H1 (cell line): ENCODE data around the gene TMEM144. TPM values are rescaled to one million over a fixed set of nuclear protein-coding genes. Genes with fewer than 3 reads are reported as not detected.

Experiments used
- CTCF ChIA-PET: fragments of 300-600 bp; sonication (Branson Sonifier 250); formaldehyde crosslinking; loops from one replicate; lab custom pipeline; 2021; ENCODE audit not compliant: partially characterized antibody; lab: Charles Lee
- POLR2A ChIA-PET: fragments of 300-600 bp; sonication (Branson Sonifier 250); formaldehyde crosslinking; loops from one replicate; lab custom pipeline; 2021; ENCODE audit warnings: inconsistent platforms; ENCODE audit not compliant: partially characterized antibody; lab: Charles Lee
- DNase-seq, 2 experiments: peaks; one replicate each; pipeline versions ENCODE4 v3.0.0 to v3.0.0-alpha.2; 2010 to 2022; ENCODE audit warnings: low spot score in 2 of 2, low read depth in 1 of 2, mixed read lengths in 1 of 2
- FAIRE-seq: peaks from 2 replicates; lab custom pipeline; 2011; peaks lifted over from hg19 to GRCh38; lab: Jason Lieb, UNC
- H2AFZ ChIP-seq: 2 replicates; pipeline ENCODE4 v1.8.1; 2012; ENCODE audit warnings: low read length, inconsistent platforms
- H2AK5ac ChIP-seq: 2 replicates; pipeline ENCODE4 v1.6.1; 2013; ENCODE audit warnings: low read depth, low read length
- H2BK120ac ChIP-seq: replicated peaks from 2 replicates; pipeline ENCODE3; 2013; ENCODE audit warnings: low read depth, low read length, inconsistent platforms
- H2BK12ac ChIP-seq: 2 replicates; pipeline ENCODE4 v1.6.1; 2013; ENCODE audit warnings: low read depth, low read length
- H2BK15ac ChIP-seq: 2 replicates; pipeline ENCODE4 v1.6.1; 2013; ENCODE audit warnings: low read length
- H2BK20ac ChIP-seq: 2 replicates; pipeline ENCODE4 v1.6.1; 2013; ENCODE audit warnings: low read length
- H2BK5ac ChIP-seq: 2 replicates; pipeline ENCODE4 v1.6.1; 2013; ENCODE audit warnings: low read depth, low read length
- H3K14ac ChIP-seq: 2 replicates; pipeline ENCODE4 v1.6.1; 2013; ENCODE audit warnings: inconsistent platforms; ENCODE audit not compliant: insufficient read length
- H3K18ac ChIP-seq: 2 replicates; pipeline ENCODE4 v1.6.1; 2013; ENCODE audit warnings: low read length; ENCODE audit errors: extremely low read depth
- H3K23ac ChIP-seq: 2 replicates; pipeline ENCODE4 v1.6.1; 2013; ENCODE audit warnings: inconsistent platforms; ENCODE audit not compliant: insufficient read length
- H3K23me2 ChIP-seq: 2 replicates; pipeline ENCODE4 v1.6.1; 2013; ENCODE audit warnings: low read depth, low read length
- H3K27ac ChIP-seq: 2 replicates; pipeline ENCODE4 v1.6.1; 2011; ENCODE audit warnings: low read depth, low read length, inconsistent platforms
- H3K27me3 ChIP-seq, 4 experiments: replicated peaks in 1 of 4; 1 replicate in 1 of 4; 2 replicates in 3 of 4; pipeline versions ENCODE4 v1.6.1 to v1.8.1; 2011 to 2013; ENCODE audit warnings: low read length in 3 of 4, mild to moderate bottlenecking in 3 of 4, inconsistent platforms in 2 of 4, mixed read lengths in 2 of 4, moderate library complexity in 1 of 4; ENCODE audit not compliant: control insufficient read depth in 3 of 4, insufficient read depth in 3 of 4; ENCODE audit errors: extremely low read depth in 1 of 4
- H3K36me3 ChIP-seq, 4 experiments: 2 replicates each; pipeline versions ENCODE4 v1.6.1 to v1.8.1; 2011 to 2013; ENCODE audit warnings: mild to moderate bottlenecking in 4 of 4, low read length in 3 of 4, moderate library complexity in 2 of 4, control low read depth in 1 of 4, inconsistent platforms in 1 of 4; ENCODE audit not compliant: insufficient read depth in 4 of 4, control insufficient read depth in 2 of 4
- H3K4ac ChIP-seq: replicated peaks from 2 replicates; pipeline ENCODE3; 2013; ENCODE audit warnings: low read length, low read depth, mixed read lengths, inconsistent platforms; ENCODE audit not compliant: insufficient read length
- H3K4me1 ChIP-seq, 4 experiments: replicated peaks in 1 of 4; 1 replicate in 1 of 4; 2 replicates in 3 of 4; pipeline versions ENCODE4 v1.6.1 to v1.8.1; 2011 to 2013; ENCODE audit warnings: low read length in 3 of 4, inconsistent platforms in 2 of 4, mixed read lengths in 1 of 4; ENCODE audit not compliant: insufficient read depth in 4 of 4, control insufficient read depth in 3 of 4
- H3K4me2 ChIP-seq, 2 experiments: 2 replicates each; pipeline versions ENCODE4 v1.6.1 to v1.8.1; 2011 to 2013; ENCODE audit warnings: low read depth in 2 of 2, low read length in 2 of 2, control low read depth in 1 of 2, inconsistent platforms in 1 of 2, mild to moderate bottlenecking in 1 of 2; ENCODE audit not compliant: insufficient read depth in 1 of 2
- H3K4me3 ChIP-seq, 4 experiments: fragments of 200-600, 300-600 bp in 1 of 4; sonication (generic), shearing (Covaris generic), sonication (Bioruptor Twin) in 1 of 4; 2 replicates each; pipeline versions ENCODE4 v1.5.1 to v1.8.1; 2011 to 2016; ENCODE audit warnings: low read length in 4 of 4, low read depth in 3 of 4, control low read depth in 2 of 4, inconsistent platforms in 2 of 4, mild to moderate bottlenecking in 2 of 4, mixed read lengths in 1 of 4, moderate library complexity in 1 of 4; ENCODE audit not compliant: insufficient read depth in 2 of 4; ENCODE audit errors: extremely low read depth in 1 of 4
- H3K56ac ChIP-seq: replicated peaks from 2 replicates; pipeline ENCODE3; 2013; ENCODE audit warnings: low read depth, mild to moderate bottlenecking, mixed read lengths, low read length, inconsistent platforms; ENCODE audit not compliant: insufficient read length
- H3K79me1 ChIP-seq: 2 replicates; pipeline ENCODE4 v1.6.1; 2013; ENCODE audit warnings: low read depth, low read length, control low read depth
- H3K79me2 ChIP-seq, 2 experiments: 2 replicates each; pipeline versions ENCODE4 v1.6.1 to v1.8.1; 2012 to 2013; ENCODE audit warnings: low read length in 2 of 2, mild to moderate bottlenecking in 2 of 2, inconsistent platforms in 1 of 2; ENCODE audit not compliant: insufficient read depth in 2 of 2, control insufficient read depth in 1 of 2
- H3K9ac ChIP-seq, 4 experiments: replicated peaks in 1 of 4; 1 replicate in 1 of 4; 2 replicates in 3 of 4; pipeline versions ENCODE4 v1.6.1 to v1.8.1; 2011 to 2013; ENCODE audit warnings: low read depth in 3 of 4, low read length in 3 of 4, control low read depth in 2 of 4, mild to moderate bottlenecking in 2 of 4, moderate library complexity in 2 of 4, inconsistent platforms in 1 of 4; ENCODE audit errors: extremely low read depth in 1 of 4
- H3K9me3 ChIP-seq, 2 experiments: 2 replicates each; pipeline versions ENCODE4 v1.6.1 to v1.8.1; 2012 to 2013; ENCODE audit warnings: mild to moderate bottlenecking in 2 of 2, moderate library complexity in 2 of 2, control low read depth in 1 of 2, inconsistent platforms in 1 of 2, low read depth in 1 of 2, low read length in 1 of 2, mixed read lengths in 1 of 2; ENCODE audit not compliant: insufficient read depth in 2 of 2
- H4K20me1 ChIP-seq, 2 experiments: replicated peaks in 1 of 2; 2 replicates each; pipeline versions ENCODE3 to v1.8.1; 2011 to 2013; ENCODE audit warnings: inconsistent platforms in 2 of 2, low read length in 2 of 2, mild to moderate bottlenecking in 1 of 2; ENCODE audit not compliant: insufficient read depth in 2 of 2, control insufficient read depth in 1 of 2
- H4K5ac ChIP-seq: 2 replicates; pipeline ENCODE4 v1.6.1; 2013; ENCODE audit warnings: low read length, low read depth, mixed read lengths, inconsistent platforms; ENCODE audit not compliant: insufficient read length
- H4K8ac ChIP-seq: 2 replicates; pipeline ENCODE4 v1.8.0; 2013; ENCODE audit warnings: mild to moderate bottlenecking, moderate library complexity, low read length, inconsistent platforms; ENCODE audit not compliant: insufficient read depth; ENCODE audit errors: extremely low read depth
- H4K91ac ChIP-seq: replicated peaks from 2 replicates; pipeline ENCODE3; 2013; ENCODE audit warnings: low read length, mixed read lengths, inconsistent platforms; ENCODE audit not compliant: insufficient read length
- ATF2 ChIP-seq: IDR thresholded peaks from 2 replicates; pipeline ENCODE4 v1.6.1; 2012; ENCODE audit warnings: low read length, inconsistent platforms
- E2F6 ChIP-seq: IDR thresholded peaks from 2 replicates; pipeline ENCODE4 v1.6.1; 2012; ENCODE audit warnings: inconsistent platforms
- EGR1 ChIP-seq: IDR thresholded peaks from 2 replicates; pipeline ENCODE4 v1.6.1; 2011; ENCODE audit warnings: low read depth, low read length, borderline replicate concordance
- GTF2F1 ChIP-seq: IDR thresholded peaks from 2 replicates; pipeline ENCODE4 v1.6.1; 2012; ENCODE audit warnings: low read depth, low read length, improper control_type of control experiment, borderline replicate concordance
- POLR2AphosphoS5 ChIP-seq: IDR thresholded peaks from 2 replicates; pipeline ENCODE4 v1.6.1; 2011; ENCODE audit warnings: low read depth, low read length
- RAD21 ChIP-seq, 2 experiments: IDR thresholded peaks in 1 of 2; conservative IDR thresholded peaks in 1 of 2; 2 replicates each; pipeline ENCODE4 v1.6.1; 2011; ENCODE audit warnings: low read depth in 2 of 2, low read length in 2 of 2, improper control_type of control experiment in 1 of 2, inconsistent platforms in 1 of 2, mild to moderate bottlenecking in 1 of 2, moderate library complexity in 1 of 2
- SIX5 ChIP-seq: IDR thresholded peaks from 2 replicates; pipeline ENCODE4 v1.6.1; 2011; ENCODE audit warnings: mild to moderate bottlenecking, low read depth, low read length
- YY1 ChIP-seq: IDR thresholded peaks from 2 replicates; pipeline ENCODE4 v1.6.1; 2011; ENCODE audit warnings: low read depth, mild to moderate bottlenecking, low read length
- WGBS, 2 experiments: shearing (Covaris generic) in 1 of 2; methylation state at CpG; one replicate each; pipeline versions ENCODE4 v1.1.6 to v1.1.7; 2013 to 2015; ENCODE audit warnings: low lambda C conversion rate in 2 of 2, mixed read lengths in 2 of 2, inconsistent platforms in 1 of 2, low coverage in 1 of 2, missing lambda C conversion rate in 1 of 2; ENCODE audit not compliant: insufficient replicate concordance in 2 of 2, insufficient coverage in 1 of 2, insufficient read length in 1 of 2; ENCODE audit errors: extremely low coverage in 1 of 2, missing lambda C conversion rate in 1 of 2; 5-methylcytosine and 5-hydroxymethylcytosine counted together
- polyA plus RNA-seq, 7 experiments: library from polyadenylated mRNA; depleted of rRNA in 3 of 7; stranded (reverse) in 5 of 7; unstranded in 2 of 7; fragments of >200 nt in 5 of 7; fragments of 200-250 nt in 2 of 7; gene quantifications; 1 replicate in 5 of 7; 2 replicates in 1 of 7; 4 replicates in 1 of 7; pipeline versions ENCODE4 v1.2.1 to v1.2.3, GENCODE V29; 2011 to 2013; ENCODE audit warnings: missing spikeins in 2 of 7, mixed read lengths in 2 of 7
- total RNA-seq: library from RNA; stranded (reverse); fragmentation: NEBNext Ultra II Directional; extraction: Animal tissue kit (Norgen Biotek cat#: 25700); gene quantifications from 2 replicates; pipeline ENCODE4 v1.2.1, GENCODE V29; 2021

TMEM144 gene
- total and polyA plus RNA-seq, 2 of the 8 experiments (the other 6 are each of a cell fraction or from before 2014, with no cell fraction given) = 1.9 to 2.6 TPM

GRCh38 chr4:158208963-158209640, 1.2 kb upstream of the TMEM144 start:
- WGBS, 2 experiments = 94% methylated on average over 5 of the region's 5 CpGs; no CpG with 5 or more reads in 1 of the 2 experiments
- FAIRE-seq (no peak), DNase-seq (no peak)
- H3K9ac ChIP-seq = no peak overlapping the region
- H3K9me3 ChIP-seq = no peaks in the 10 kb centered on the region
- no peaks in the 10 kb centered on the region for H4K20me1 ChIP-seq
- H3K4me2 ChIP-seq = no peak overlapping the region; a peak in 1 of 4 replicates
- H4K8ac ChIP-seq = no peak overlapping the region
- no peak overlapping the region for H2BK12ac ChIP-seq
- CTCF ChIA-PET = interaction anchor here (1.2 to 2.3 kb wide), 4 partner anchors 15 to 61 kb away, joined by 3 to 8 read pairs (median 4); no protein-coding TSS in a partner anchor
- no peak overlapping the region for H3K56ac ChIP-seq
- H3K27me3 ChIP-seq = no peaks in the 10 kb centered on the region
- H3K4me3 ChIP-seq = no peak overlapping the region
- no peak overlapping the region for H3K18ac ChIP-seq
- H3K4ac ChIP-seq = no peak overlapping the region
- no peak overlapping the region for H2BK15ac ChIP-seq
- H2BK20ac ChIP-seq = no peak overlapping the region
- H3K79me1 ChIP-seq = no peaks in the 10 kb centered on the region
- no peaks in the 10 kb centered on the region; a peak in 1 of 7 replicates for H3K4me1 ChIP-seq
- H2AFZ ChIP-seq = no peak overlapping the region; the same call in 1 of the 2 replicates
- H3K79me2 ChIP-seq = no peaks in the 10 kb centered on the region
- no peaks in the 10 kb centered on the region for H3K36me3 ChIP-seq
- H3K23me2 ChIP-seq = no peaks in the 10 kb centered on the region
- no peak overlapping the region for H3K23ac ChIP-seq
- POLR2A ChIA-PET = no interaction called here
- no peak overlapping the region for H2BK5ac ChIP-seq
- no peak overlapping the region for H4K5ac ChIP-seq
- H4K91ac ChIP-seq = no peak overlapping the region
- no peak overlapping the region for H2BK120ac ChIP-seq
- H3K14ac ChIP-seq = no peak overlapping the region
- no peak overlapping the region for H2AK5ac ChIP-seq
- no peak overlapping the region for H3K27ac ChIP-seq
- TF ChIP-seq POLR2AphosphoS5 (no peak), RAD21 (IDR thresholded peaks at IDR 0.05 in 1 of 2, conservative IDR thresholded peaks at IDR 0.05 in 1 of 2; ENCODE audit: low read depth in 2 of 2, low read length in 2 of 2) (no peak), YY1 (no peak), EGR1 (no peak), GTF2F1 (no peak), ATF2 (no peak), SIX5 (no peak), E2F6 (no peak)
